CD4-positive, alpha-beta T cell treated with Interleukin-4 for 4 hours (primary cell): ENCODE results near the gene POU2AF1.
"Not testable (repeated sequence)": the region's sequence is repeated elsewhere in the genome, so short reads cannot be mapped to it uniquely, and the experiment has no call there.

Experiments used
- DNase-seq: peaks from one replicate; pipeline ENCODE4 v3.0.0-alpha.2; 2020

The POU2AF1 gene

GRCh38 chr11:111342329-111342728, 36.7 kb downstream of the POU2AF1 start:
- no peak for DNase-seq

GRCh38 chr11:111339758-111340388, 39.2 kb downstream of the POU2AF1 start:
- DNase-seq: no peak

- DNase-seq: no peak
Measured at GRCh38 chr11:111336582-111337256, 42.4 kb downstream of the POU2AF1 start.

GRCh38 chr11:111336062-111336461, 43.0 kb downstream of the POU2AF1 start:
- no peak for DNase-seq

GRCh38 chr11:111335549-111335948, 43.5 kb downstream of the POU2AF1 start:
- no peak for DNase-seq

GRCh38 chr11:111334532-111335502, 44.3 kb downstream of the POU2AF1 start:
- no peak for DNase-seq

GRCh38 chr11:111331711-111332479, 47.2 kb downstream of the POU2AF1 start:
- no peak for DNase-seq

- no peak for DNase-seq
Measured at GRCh38 chr11:111330234-111330893, 48.7 kb downstream of the POU2AF1 start.

- no peak for DNase-seq
Measured at GRCh38 chr11:111329306-111330204, 49.5 kb downstream of the POU2AF1 start.

- no peak for DNase-seq
Measured at GRCh38 chr11:111327908-111328624, 51.0 kb downstream of the POU2AF1 start.

- no peak for DNase-seq
Measured at GRCh38 chr11:111326824-111327223, 52.3 kb downstream of the POU2AF1 start.

GRCh38 chr11:111325259-111325658, 53.8 kb downstream of the POU2AF1 start:
- DNase-seq: no peak

GRCh38 chr11:111324277-111324720, 54.8 kb downstream of the POU2AF1 start:
- DNase-seq: no peak

- DNase-seq: no peak
Measured at GRCh38 chr11:111322534-111322933, 56.5 kb downstream of the POU2AF1 start.

- DNase-seq: no peak
Measured at GRCh38 chr11:111320728-111321568, 58.1 kb downstream of the POU2AF1 start.

GRCh38 chr11:111320199-111320598, 58.9 kb downstream of the POU2AF1 start:
- not testable (repeated sequence) for DNase-seq

- DNase-seq: no peak
Measured at GRCh38 chr11:111319296-111319695, 59.8 kb downstream of the POU2AF1 start.

GRCh38 chr11:111312076-111312475, 67.0 kb downstream of the POU2AF1 start:
- no peak for DNase-seq

GRCh38 chr11:111310723-111311122, 68.4 kb downstream of the POU2AF1 start:
- DNase-seq: no peak
